Femur (tissue), 1 donor: ENCODE data around the gene FAM228B.

ENCODE experiments used
- DNase-seq: peaks from one replicate; pipeline ENCODE4 v3.0.0-alpha.2; 2017

Gene FAM228B

GRCh38 chr2:24206714-24207113 lies 83.4 kb downstream of the FAM228B start:
- no peak for DNase-seq

GRCh38 chr2:24207359-24207758 lies 84.1 kb downstream of the FAM228B start:
- DNase-seq, result no peak

- no peak for DNase-seq
Measured at GRCh38 chr2:24208490-24208889, 85.2 kb downstream of the FAM228B start.

DNA sequence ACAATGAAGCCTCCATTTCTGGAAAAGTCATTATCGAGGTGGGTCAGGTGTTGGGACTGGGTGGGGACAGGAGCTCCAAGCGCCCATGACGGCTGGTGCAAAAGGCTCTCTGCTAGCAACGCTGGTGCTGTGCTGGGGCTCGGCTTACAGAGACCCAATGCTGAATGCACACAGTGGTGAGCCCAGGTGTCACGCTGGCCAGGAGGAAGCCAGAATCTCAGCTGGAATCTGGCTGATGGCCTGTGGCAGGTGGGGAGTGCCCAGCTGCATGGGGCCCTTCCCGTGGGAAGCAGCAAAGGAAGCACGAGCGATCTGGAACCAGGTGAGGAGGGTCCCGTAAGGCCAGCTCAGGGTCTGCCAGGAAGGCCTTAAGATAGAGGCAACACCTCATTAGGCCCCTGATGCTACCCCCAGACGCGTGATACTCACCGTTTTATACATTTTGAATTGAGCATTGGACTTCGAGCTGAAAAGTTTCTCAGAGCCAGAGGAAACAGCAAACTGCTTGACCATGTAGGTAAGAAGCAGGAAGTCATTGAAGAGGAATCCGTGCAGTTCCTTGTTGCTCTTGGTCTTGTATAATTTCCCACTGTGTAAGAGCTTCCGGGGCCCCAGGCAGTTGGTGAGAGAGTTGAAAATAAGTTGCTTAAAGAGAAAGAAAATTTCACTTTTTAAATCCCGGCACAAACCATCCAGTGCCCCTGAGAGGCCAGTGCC lies 86.3 kb downstream of the FAM228B start:
- no peak for DNase-seq

DNA sequence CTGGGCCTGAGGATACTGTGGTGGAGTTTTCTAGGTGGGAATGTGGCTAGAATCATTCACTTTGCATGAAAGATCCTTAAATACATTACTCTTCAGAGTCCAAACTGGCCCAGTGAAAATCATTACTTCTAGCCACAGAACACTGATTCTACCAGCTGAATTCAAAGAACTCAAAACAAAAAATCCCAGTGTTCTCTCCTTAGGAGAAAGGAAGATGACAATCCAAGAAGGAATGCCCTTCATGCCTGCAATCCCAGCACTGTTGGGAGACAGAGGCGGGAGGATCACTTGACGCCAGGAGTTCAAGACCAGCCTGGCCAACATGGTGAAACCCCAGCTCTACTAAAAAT lies 86.8 kb downstream of the FAM228B start:
- DNase-seq, result no peak

DNA sequence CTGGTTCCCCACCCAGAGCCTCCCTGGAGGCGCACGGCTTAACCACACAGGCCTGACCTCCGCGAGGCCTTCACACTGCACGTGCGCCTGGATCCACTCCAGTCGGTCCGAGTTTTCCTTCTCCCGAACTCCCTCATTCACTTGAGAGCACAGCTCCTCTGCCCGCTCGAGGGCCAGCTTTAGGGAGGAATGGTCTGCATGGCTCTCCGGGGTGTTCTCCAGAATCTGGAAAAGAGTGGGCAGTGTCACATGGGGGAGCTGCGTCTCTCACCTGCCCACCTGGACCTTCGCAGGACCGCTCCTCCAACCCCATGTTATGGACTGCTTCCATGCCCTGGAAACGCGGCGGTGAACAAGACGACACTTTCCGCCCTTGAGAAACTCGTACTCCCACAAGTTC lies 87.5 kb downstream of the FAM228B start:
- no peak for DNase-seq

DNA sequence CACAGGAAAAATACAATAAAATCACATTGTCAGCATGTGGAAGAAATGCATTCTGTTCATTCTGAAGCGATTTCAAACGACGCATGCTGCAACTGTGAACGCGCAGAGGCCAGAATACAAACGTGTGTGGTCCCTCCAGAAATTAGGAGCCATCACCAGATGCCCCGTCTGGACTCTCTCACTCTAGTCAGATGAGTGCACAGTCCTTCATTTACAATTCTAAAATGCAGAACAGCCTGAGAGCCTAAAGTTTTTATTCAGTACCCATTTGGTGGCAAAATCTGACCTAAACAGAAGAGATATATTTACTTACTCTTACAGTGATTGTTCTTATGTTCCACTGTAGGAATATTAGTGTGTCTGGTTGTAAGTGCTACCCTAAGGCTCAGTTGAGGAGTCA lies 88.1 kb downstream of the FAM228B start:
- no peak for DNase-seq

GRCh38 chr2:24214880-24215279 lies 91.6 kb downstream of the FAM228B start:
- no peak for DNase-seq
